Astrocyte (in vitro differentiated cells and primary cell): ENCODE data around the gene HNMT. TPM values are rescaled to one million over a fixed set of nuclear protein-coding genes. Genes with fewer than 3 reads are reported as not detected.

ENCODE experiments used
- DNase-seq: peaks from one replicate; pipeline ENCODE4 v3.0.0-alpha.2; 2010; ENCODE audit warnings: low read depth
- FAIRE-seq: peaks from 2 replicates; lab custom pipeline; 2011; peaks lifted over from hg19 to GRCh38; lab: Jason Lieb, UNC
- H2AFZ ChIP-seq: 2 replicates; pipeline ENCODE4 v1.6.0; 2012; ENCODE audit warnings: low read depth, low read length, inconsistent platforms
- H3K27ac ChIP-seq: 2 replicates; pipeline ENCODE4 v1.5.1; 2011; ENCODE audit warnings: low read depth, low read length, inconsistent platforms
- H3K27me3 ChIP-seq: 2 replicates; pipeline ENCODE4 v1.6.0; 2011; ENCODE audit warnings: low read length, inconsistent platforms; ENCODE audit not compliant: insufficient read depth
- H3K36me3 ChIP-seq: 2 replicates; pipeline ENCODE4 v1.5.1; 2011; ENCODE audit warnings: low read length, inconsistent platforms; ENCODE audit not compliant: insufficient read depth
- H3K4me1 ChIP-seq: 2 replicates; pipeline ENCODE4 v1.5.1; 2011; ENCODE audit warnings: low read length, inconsistent platforms; ENCODE audit not compliant: insufficient read depth
- H3K4me2 ChIP-seq: 2 replicates; pipeline ENCODE4 v1.6.0; 2012; ENCODE audit warnings: low read length, inconsistent platforms
- H3K4me3 ChIP-seq: 2 replicates; pipeline ENCODE4 v1.5.1; 2011; ENCODE audit warnings: low read depth, mild to moderate bottlenecking, low read length, inconsistent platforms; ENCODE audit not compliant: insufficient read depth
- H3K79me2 ChIP-seq: 2 replicates; pipeline ENCODE4 v1.6.0; 2012; ENCODE audit warnings: mild to moderate bottlenecking, low read length, inconsistent platforms; ENCODE audit not compliant: insufficient read depth
- H3K9ac ChIP-seq: 2 replicates; pipeline ENCODE4 v1.6.0; 2012; ENCODE audit warnings: mild to moderate bottlenecking, low read length, inconsistent platforms
- H3K9me3 ChIP-seq: 2 replicates; pipeline ENCODE4 v1.5.1; 2012; ENCODE audit warnings: low read depth, mild to moderate bottlenecking, low read length, inconsistent platforms; ENCODE audit not compliant: insufficient read depth
- H4K20me1 ChIP-seq: 2 replicates; pipeline ENCODE4 v1.6.0; 2012; ENCODE audit warnings: low read length, inconsistent platforms; ENCODE audit not compliant: insufficient read depth
- H3K27ac Mint-ChIP-seq: one replicate; pipeline ENCODE4 v1.8.0; 2021; ENCODE audit warnings: mild to moderate bottlenecking, mixed read lengths; ENCODE audit not compliant: unreplicated experiment
- H3K27me3 Mint-ChIP-seq: one replicate; pipeline ENCODE4 v1.8.0; 2021; ENCODE audit warnings: low read depth, mixed read lengths; ENCODE audit not compliant: unreplicated experiment
- H3K36me3 Mint-ChIP-seq: one replicate; pipeline ENCODE4 v1.8.0; 2021; ENCODE audit warnings: low read depth, mixed read lengths; ENCODE audit not compliant: unreplicated experiment
- H3K4me1 Mint-ChIP-seq: one replicate; pipeline ENCODE4 v1.8.0; 2021; ENCODE audit warnings: low read depth, mixed read lengths; ENCODE audit not compliant: unreplicated experiment
- H3K4me3 Mint-ChIP-seq: one replicate; pipeline ENCODE4 v1.8.0; 2021; ENCODE audit warnings: mild to moderate bottlenecking, moderate library complexity, mixed read lengths; ENCODE audit not compliant: unreplicated experiment
- H3K9me3 Mint-ChIP-seq: one replicate; pipeline ENCODE4 v1.8.0; 2021; ENCODE audit warnings: mild to moderate bottlenecking, mixed read lengths; ENCODE audit not compliant: unreplicated experiment
- EZH2 ChIP-seq: IDR thresholded peaks from 2 replicates; pipeline ENCODE4 v1.6.1; 2012; ENCODE audit warnings: mild to moderate bottlenecking, low read length, inconsistent platforms; ENCODE audit not compliant: insufficient read depth
- total RNA-seq: library from RNA; stranded (reverse); gene quantifications from 2 replicates; pipeline ENCODE4 v1.2.1, GENCODE V29; 2021
- TF ChIP-seq, protein P1 (sequence below): IDR thresholded peaks from 2 replicates; pipeline ENCODE4 v1.5.1; 2011; ENCODE audit warnings: low read depth, mild to moderate bottlenecking, inconsistent platforms, low read length, moderate library complexity; ENCODE audit not compliant: insufficient read depth

The HNMT gene
- total RNA-seq, 1 donor from 2014 or later, result 15.3 TPM

DNA sequence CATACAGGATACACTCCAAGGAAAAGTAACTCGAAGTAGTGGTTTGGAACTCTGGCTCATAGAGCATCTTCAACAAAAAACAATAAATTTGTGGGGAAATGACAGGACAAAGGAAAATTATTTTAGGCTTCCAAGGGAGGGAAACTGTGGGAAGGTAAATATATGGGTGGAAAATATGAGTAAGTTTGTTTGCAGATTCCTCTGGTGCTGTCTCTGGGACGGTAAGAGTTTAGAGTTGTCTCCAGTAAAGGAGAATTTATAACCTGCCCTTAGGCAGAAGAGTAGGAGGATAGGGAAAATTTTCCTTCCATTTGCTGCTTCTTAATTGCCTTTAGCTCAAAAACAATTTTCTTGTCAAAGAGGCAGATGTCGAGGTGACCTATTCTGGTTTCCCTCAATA is 19.3 kb downstream of the HNMT start:
- DNase-seq, result no peak
- Mint-ChIP-seq H3K4me3 (no peak overlapping the region), H3K4me1 (peaks cover 7% of the 10 kb centered on the region), H3K9me3 (no peaks in the 10 kb centered on the region), H3K36me3 (no peaks in the 10 kb centered on the region), H3K27me3 (no peaks in the 10 kb centered on the region), H3K27ac (no peak overlapping the region)
- Histone ChIP-seq H3K27ac (no peak overlapping the region), H3K4me2 (no peak overlapping the region), H3K4me1 (no peaks in the 10 kb centered on the region), H3K27me3 (no peaks in the 10 kb centered on the region), H3K36me3 (no peaks in the 10 kb centered on the region), H3K79me2 (no peaks in the 10 kb centered on the region), H3K9me3 (no peaks in the 10 kb centered on the region), H3K4me3 (no peak overlapping the region), H3K9ac (no peak overlapping the region), H2AFZ (no peak overlapping the region), H4K20me1 (no peaks in the 10 kb centered on the region)
- no peak for TF ChIP-seq EZH2
- TF ChIP-seq, protein P1, sequence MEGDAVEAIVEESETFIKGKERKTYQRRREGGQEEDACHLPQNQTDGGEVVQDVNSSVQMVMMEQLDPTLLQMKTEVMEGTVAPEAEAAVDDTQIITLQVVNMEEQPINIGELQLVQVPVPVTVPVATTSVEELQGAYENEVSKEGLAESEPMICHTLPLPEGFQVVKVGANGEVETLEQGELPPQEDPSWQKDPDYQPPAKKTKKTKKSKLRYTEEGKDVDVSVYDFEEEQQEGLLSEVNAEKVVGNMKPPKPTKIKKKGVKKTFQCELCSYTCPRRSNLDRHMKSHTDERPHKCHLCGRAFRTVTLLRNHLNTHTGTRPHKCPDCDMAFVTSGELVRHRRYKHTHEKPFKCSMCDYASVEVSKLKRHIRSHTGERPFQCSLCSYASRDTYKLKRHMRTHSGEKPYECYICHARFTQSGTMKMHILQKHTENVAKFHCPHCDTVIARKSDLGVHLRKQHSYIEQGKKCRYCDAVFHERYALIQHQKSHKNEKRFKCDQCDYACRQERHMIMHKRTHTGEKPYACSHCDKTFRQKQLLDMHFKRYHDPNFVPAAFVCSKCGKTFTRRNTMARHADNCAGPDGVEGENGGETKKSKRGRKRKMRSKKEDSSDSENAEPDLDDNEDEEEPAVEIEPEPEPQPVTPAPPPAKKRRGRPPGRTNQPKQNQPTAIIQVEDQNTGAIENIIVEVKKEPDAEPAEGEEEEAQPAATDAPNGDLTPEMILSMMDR, result no peak
- FAIRE-seq, result no peak

- Mint-ChIP-seq H3K27me3 (no peaks in the 10 kb centered on the region), H3K36me3 (peaks cover 3% of the 10 kb centered on the region), H3K4me3 (no peak overlapping the region), H3K4me1 (peaks cover 7% of the 10 kb centered on the region), H3K27ac (no peak overlapping the region), H3K9me3 (peaks cover 3% of the 10 kb centered on the region)
- Histone ChIP-seq H3K36me3 (no peaks in the 10 kb centered on the region), H3K4me3 (no peak overlapping the region), H4K20me1 (no peaks in the 10 kb centered on the region), H3K9me3 (peaks cover 3% of the 10 kb centered on the region), H3K4me1 (no peaks in the 10 kb centered on the region), H2AFZ (no peak overlapping the region), H3K27ac (no peak overlapping the region), H3K79me2 (no peaks in the 10 kb centered on the region), H3K27me3 (no peaks in the 10 kb centered on the region), H3K9ac (no peak overlapping the region), H3K4me2 (no peak overlapping the region)
- no peak for FAIRE-seq
- TF ChIP-seq, protein P1, result no peak
- TF ChIP-seq EZH2, result no peak
- DNase-seq, result no peak
These were observed 22.0 kb downstream of the HNMT start for GRCh38 chr2:137986268-137986667.

DNA sequence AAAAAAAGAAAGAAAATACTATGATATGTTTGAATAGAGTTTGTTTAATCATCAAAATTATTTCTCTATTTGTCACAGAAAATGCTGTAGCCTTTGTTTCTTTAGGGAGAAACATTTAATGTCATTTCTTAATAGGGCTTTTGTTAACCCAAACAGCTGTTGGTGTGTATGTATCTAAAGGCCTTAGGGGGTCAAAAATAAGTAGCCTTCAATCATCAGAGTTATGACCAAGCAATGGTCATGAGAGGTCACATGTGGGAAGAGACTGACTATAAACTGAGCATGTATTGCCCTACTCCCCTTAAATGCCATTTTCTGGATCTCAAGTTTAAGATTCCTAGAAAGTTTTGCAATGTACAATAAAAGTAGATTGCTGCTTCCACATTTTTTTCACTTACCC is 22.7 kb downstream of the HNMT start:
- Mint-ChIP-seq H3K36me3 (peaks cover 3% of the 10 kb centered on the region), H3K4me1 (peaks cover 7% of the 10 kb centered on the region), H3K27ac (no peak overlapping the region), H3K27me3 (no peaks in the 10 kb centered on the region), H3K4me3 (no peak overlapping the region), H3K9me3 (peaks cover 3% of the 10 kb centered on the region)
- DNase-seq (no peak), FAIRE-seq (no peak)
- H2AFZ ChIP-seq, result no peak overlapping the region
- H3K27ac ChIP-seq, result no peak overlapping the region
- H3K9ac ChIP-seq, result no peak overlapping the region
- no peaks in the 10 kb centered on the region for H3K4me1 ChIP-seq
- H3K4me3 ChIP-seq, result no peak overlapping the region
- H3K4me2 ChIP-seq, result no peak overlapping the region
- H4K20me1 ChIP-seq, result no peaks in the 10 kb centered on the region
- H3K27me3 ChIP-seq, result no peaks in the 10 kb centered on the region
- H3K79me2 ChIP-seq, result no peaks in the 10 kb centered on the region
- peaks cover 4% of the 10 kb centered on the region for H3K9me3 ChIP-seq
- no peaks in the 10 kb centered on the region for H3K36me3 ChIP-seq
- TF ChIP-seq EZH2, result no peak
- TF ChIP-seq, protein P1, result no peak
